Skeletal muscle satellite cell (primary cell): ENCODE data around the gene SMAD5.

Source experiments
- H3K27me3 ChIP-seq: 2 replicates; pipeline ENCODE4 v1.7.0; 2013; ENCODE audit warnings: low read length; ENCODE audit not compliant: control insufficient read depth, insufficient read depth
- H3K36me3 ChIP-seq: 2 replicates; pipeline ENCODE4 v1.7.0; 2013; ENCODE audit warnings: mild to moderate bottlenecking, control low read depth, low read length; ENCODE audit not compliant: insufficient read depth
- H3K4me1 ChIP-seq: 2 replicates; pipeline ENCODE4 v1.7.0; 2013; ENCODE audit warnings: low read length; ENCODE audit not compliant: control insufficient read depth, insufficient read depth
- H3K4me2 ChIP-seq: 2 replicates; pipeline ENCODE4 v1.7.0; 2013; ENCODE audit warnings: mild to moderate bottlenecking, low read length
- H3K4me3 ChIP-seq: 2 replicates; pipeline ENCODE4 v1.7.0; 2013; ENCODE audit warnings: low read length
- H3K9ac ChIP-seq: 2 replicates; pipeline ENCODE4 v1.7.0; 2013; ENCODE audit warnings: mild to moderate bottlenecking, low read depth, low read length, moderate library complexity
- H3K9me3 ChIP-seq: replicated peaks from 2 replicates; pipeline ENCODE4 v1.7.0; 2013; ENCODE audit warnings: mild to moderate bottlenecking, control low read depth, low read length

The SMAD5 gene

GRCh38 chr5:136211282-136212040, 78.8 kb downstream of the SMAD5 start:
- Histone ChIP-seq H3K36me3 (no peaks in the 10 kb centered on the region), H3K9me3 (no peaks in the 10 kb centered on the region), H3K9ac (no peak overlapping the region), H3K4me3 (no peak overlapping the region), H3K27me3 (peaks cover 56% of the 10 kb centered on the region), H3K4me1 (no peaks in the 10 kb centered on the region), H3K4me2 (no peak overlapping the region)

- H3K4me2 ChIP-seq = no peak overlapping the region
- H3K4me1 ChIP-seq = no peaks in the 10 kb centered on the region
- H3K4me3 ChIP-seq = no peak overlapping the region
- no peaks in the 10 kb centered on the region for H3K36me3 ChIP-seq
- H3K9me3 ChIP-seq = no peaks in the 10 kb centered on the region
- H3K27me3 ChIP-seq = peaks cover 63% of the 10 kb centered on the region
- no peak overlapping the region for H3K9ac ChIP-seq
These were observed 79.6 kb downstream of the SMAD5 start for GRCh38 chr5:136212252-136212721.

- Histone ChIP-seq H3K9me3 (no peaks in the 10 kb centered on the region), H3K4me3 (no peak overlapping the region), H3K9ac (no peak overlapping the region), H3K4me1 (no peaks in the 10 kb centered on the region), H3K36me3 (no peaks in the 10 kb centered on the region), H3K4me2 (no peak overlapping the region), H3K27me3 (peaks cover 68% of the 10 kb centered on the region)
These were observed 81.4 kb downstream of the SMAD5 start for GRCh38 chr5:136213919-136214493.

- H3K9ac ChIP-seq = no peak overlapping the region
- no peaks in the 10 kb centered on the region for H3K4me1 ChIP-seq
These were observed 83.2 kb downstream of the SMAD5 start for GRCh38 chr5:136215812-136216211.

GRCh38 chr5:136216230-136216629, 83.6 kb downstream of the SMAD5 start:
- Histone ChIP-seq H3K4me3 (no peak overlapping the region), H3K9me3 (peaks cover 3% of the 10 kb centered on the region), H3K36me3 (no peaks in the 10 kb centered on the region), H3K9ac (no peak overlapping the region), H3K4me2 (no peak overlapping the region), H3K4me1 (no peaks in the 10 kb centered on the region), H3K27me3 (peaks cover 48% of the 10 kb centered on the region)

More at GRCh38 chr5:136215812-136216211, 83.2 kb downstream of the SMAD5 start:
- no peaks in the 10 kb centered on the region for H3K36me3 ChIP-seq
- H3K27me3 ChIP-seq = peaks cover 52% of the 10 kb centered on the region
- H3K9me3 ChIP-seq = no peaks in the 10 kb centered on the region
- no peak overlapping the region for H3K4me3 ChIP-seq
- no peak overlapping the region for H3K4me2 ChIP-seq

- H3K4me3 ChIP-seq = no peak overlapping the region
- H3K27me3 ChIP-seq = peaks cover 29% of the 10 kb centered on the region
- no peaks in the 10 kb centered on the region for H3K4me1 ChIP-seq
- no peak overlapping the region for H3K4me2 ChIP-seq
- H3K36me3 ChIP-seq = no peaks in the 10 kb centered on the region
- H3K9me3 ChIP-seq = peaks cover 4% of the 10 kb centered on the region
- no peak overlapping the region for H3K9ac ChIP-seq
These were observed 88.7 kb downstream of the SMAD5 start for GRCh38 chr5:136221340-136221739.

- no peak overlapping the region for H3K4me3 ChIP-seq
- no peaks in the 10 kb centered on the region for H3K36me3 ChIP-seq
- H3K4me1 ChIP-seq = no peaks in the 10 kb centered on the region
- H3K9me3 ChIP-seq = peaks cover 4% of the 10 kb centered on the region
- no peak overlapping the region for H3K4me2 ChIP-seq
- H3K9ac ChIP-seq = no peak overlapping the region
- H3K27me3 ChIP-seq = peaks cover 33% of the 10 kb centered on the region
These were observed 90.1 kb downstream of the SMAD5 start for GRCh38 chr5:136222580-136223235.

GRCh38 chr5:136225796-136226195, 93.2 kb downstream of the SMAD5 start:
- H3K4me2 ChIP-seq = no peak overlapping the region
- no peak overlapping the region for H3K4me3 ChIP-seq
- peaks cover 4% of the 10 kb centered on the region for H3K9me3 ChIP-seq
- H3K27me3 ChIP-seq = peaks cover 53% of the 10 kb centered on the region
- no peaks in the 10 kb centered on the region for H3K36me3 ChIP-seq
- H3K9ac ChIP-seq = no peak overlapping the region
- H3K4me1 ChIP-seq = no peaks in the 10 kb centered on the region

GRCh38 chr5:136226401-136226800, 93.8 kb downstream of the SMAD5 start:
- H3K4me3 ChIP-seq = no peak overlapping the region
- peaks cover 55% of the 10 kb centered on the region for H3K27me3 ChIP-seq
- H3K9me3 ChIP-seq = no peaks in the 10 kb centered on the region
- no peaks in the 10 kb centered on the region for H3K36me3 ChIP-seq
- no peak overlapping the region for H3K9ac ChIP-seq
- no peak overlapping the region for H3K4me2 ChIP-seq
- no peaks in the 10 kb centered on the region for H3K4me1 ChIP-seq

- no peak overlapping the region for H3K4me2 ChIP-seq
- H3K27me3 ChIP-seq = peaks cover 55% of the 10 kb centered on the region
- H3K4me3 ChIP-seq = no peak overlapping the region
- no peaks in the 10 kb centered on the region for H3K36me3 ChIP-seq
- no peaks in the 10 kb centered on the region for H3K4me1 ChIP-seq
- H3K9me3 ChIP-seq = no peaks in the 10 kb centered on the region
- no peak overlapping the region for H3K9ac ChIP-seq
These were observed 95.6 kb downstream of the SMAD5 start for GRCh38 chr5:136228136-136228757.

GRCh38 chr5:136230176-136230575, 97.5 kb downstream of the SMAD5 start:
- Histone ChIP-seq H3K9me3 (no peaks in the 10 kb centered on the region), H3K4me2 (no peak overlapping the region), H3K4me3 (no peak overlapping the region), H3K27me3 (peaks cover 44% of the 10 kb centered on the region), H3K9ac (no peak overlapping the region), H3K4me1 (no peaks in the 10 kb centered on the region), H3K36me3 (no peaks in the 10 kb centered on the region)
